Measurements from ENCODE around the gene WDR37.

DNA sequence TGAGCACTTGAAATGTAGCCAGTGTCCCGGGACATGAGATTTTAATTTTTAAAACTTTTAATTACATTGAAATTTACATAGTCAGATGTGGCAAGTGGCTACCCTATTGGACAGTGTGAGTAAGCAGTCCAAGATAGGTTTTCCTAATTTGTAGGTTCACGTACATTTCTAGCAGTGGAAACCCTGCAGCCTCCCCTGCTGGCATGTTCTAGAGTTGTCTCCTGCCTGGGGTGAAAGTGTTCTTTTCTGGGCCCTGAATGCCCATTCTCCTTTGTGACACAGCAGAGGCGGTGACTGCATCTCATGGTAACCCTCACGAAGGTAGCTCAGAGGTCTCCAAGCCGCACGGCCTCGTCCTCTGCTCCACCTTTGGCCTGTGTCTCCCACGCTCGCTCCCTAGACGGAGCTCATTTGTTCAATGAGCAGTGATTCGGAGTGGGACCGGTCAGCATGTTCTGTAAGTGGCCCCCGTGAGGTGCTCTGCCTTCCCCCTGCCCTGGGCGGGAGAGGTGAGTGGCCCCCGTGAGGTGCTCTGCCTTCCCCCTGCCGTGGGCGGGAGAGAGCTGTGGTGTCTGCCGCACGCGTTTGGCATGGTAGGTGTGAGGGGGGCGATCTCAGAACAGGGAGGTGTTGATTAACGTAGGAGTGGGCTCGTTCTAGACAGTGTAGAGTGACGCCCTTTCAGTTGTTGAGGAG lies 18.0 kb downstream of the WDR37 start:
- TF ChIP-seq ZNF169 (tag by site-specific recombination; IDR thresholded peaks at IDR 0.05) (no peak), ZNF404 (tag by site-specific recombination; IDR thresholded peaks at IDR 0.05) (no peak), ZNF830 (tag by site-specific recombination; IDR thresholded peaks at IDR 0.05; ENCODE audit: low read depth) (no peak), SP2 (tag by site-specific recombination; IDR thresholded peaks at IDR 0.05) (no peak), ZBTB8A (tag by site-specific recombination; IDR thresholded peaks at IDR 0.05) (no peak), MYNN (tag by site-specific recombination; IDR thresholded peaks at IDR 0.05; ENCODE audit: borderline replicate concordance) (no peak)
- TF ChIP-seq, protein P1, sequence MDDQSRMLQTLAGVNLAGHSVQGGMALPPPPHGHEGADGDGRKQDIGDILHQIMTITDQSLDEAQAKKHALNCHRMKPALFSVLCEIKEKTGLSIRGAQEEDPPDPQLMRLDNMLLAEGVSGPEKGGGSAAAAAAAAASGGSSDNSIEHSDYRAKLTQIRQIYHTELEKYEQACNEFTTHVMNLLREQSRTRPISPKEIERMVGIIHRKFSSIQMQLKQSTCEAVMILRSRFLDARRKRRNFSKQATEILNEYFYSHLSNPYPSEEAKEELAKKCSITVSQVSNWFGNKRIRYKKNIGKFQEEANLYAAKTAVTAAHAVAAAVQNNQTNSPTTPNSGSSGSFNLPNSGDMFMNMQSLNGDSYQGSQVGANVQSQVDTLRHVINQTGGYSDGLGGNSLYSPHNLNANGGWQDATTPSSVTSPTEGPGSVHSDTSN (CRISPR knock-in tag; IDR thresholded peaks at IDR 0.05): no peak
- TF ChIP-seq, protein P2, sequence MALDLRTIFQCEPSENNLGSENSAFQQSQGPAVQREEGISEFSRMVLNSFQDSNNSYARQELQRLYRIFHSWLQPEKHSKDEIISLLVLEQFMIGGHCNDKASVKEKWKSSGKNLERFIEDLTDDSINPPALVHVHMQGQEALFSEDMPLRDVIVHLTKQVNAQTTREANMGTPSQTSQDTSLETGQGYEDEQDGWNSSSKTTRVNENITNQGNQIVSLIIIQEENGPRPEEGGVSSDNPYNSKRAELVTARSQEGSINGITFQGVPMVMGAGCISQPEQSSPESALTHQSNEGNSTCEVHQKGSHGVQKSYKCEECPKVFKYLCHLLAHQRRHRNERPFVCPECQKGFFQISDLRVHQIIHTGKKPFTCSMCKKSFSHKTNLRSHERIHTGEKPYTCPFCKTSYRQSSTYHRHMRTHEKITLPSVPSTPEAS (tag by site-specific recombination; IDR thresholded peaks at IDR 0.05): no peak
- TF ChIP-seq, protein P3, sequence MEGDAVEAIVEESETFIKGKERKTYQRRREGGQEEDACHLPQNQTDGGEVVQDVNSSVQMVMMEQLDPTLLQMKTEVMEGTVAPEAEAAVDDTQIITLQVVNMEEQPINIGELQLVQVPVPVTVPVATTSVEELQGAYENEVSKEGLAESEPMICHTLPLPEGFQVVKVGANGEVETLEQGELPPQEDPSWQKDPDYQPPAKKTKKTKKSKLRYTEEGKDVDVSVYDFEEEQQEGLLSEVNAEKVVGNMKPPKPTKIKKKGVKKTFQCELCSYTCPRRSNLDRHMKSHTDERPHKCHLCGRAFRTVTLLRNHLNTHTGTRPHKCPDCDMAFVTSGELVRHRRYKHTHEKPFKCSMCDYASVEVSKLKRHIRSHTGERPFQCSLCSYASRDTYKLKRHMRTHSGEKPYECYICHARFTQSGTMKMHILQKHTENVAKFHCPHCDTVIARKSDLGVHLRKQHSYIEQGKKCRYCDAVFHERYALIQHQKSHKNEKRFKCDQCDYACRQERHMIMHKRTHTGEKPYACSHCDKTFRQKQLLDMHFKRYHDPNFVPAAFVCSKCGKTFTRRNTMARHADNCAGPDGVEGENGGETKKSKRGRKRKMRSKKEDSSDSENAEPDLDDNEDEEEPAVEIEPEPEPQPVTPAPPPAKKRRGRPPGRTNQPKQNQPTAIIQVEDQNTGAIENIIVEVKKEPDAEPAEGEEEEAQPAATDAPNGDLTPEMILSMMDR (tag by site-specific recombination; IDR thresholded peaks at IDR 0.05): no peak

Data from HEK293 (cell line).